Naive B cell (primary cell): ENCODE measurements around the gene CNTNAP5. TPM values are rescaled to one million over a fixed set of nuclear protein-coding genes. Genes with fewer than 3 reads are reported as not detected.

ENCODE experiments used
- ATAC-seq, 2 donors: fragments of 150-1000 bp; cut with Tn5 transposase; 2 replicates each; pipeline ENCODE4 v1.10.0; 2021; ENCODE audit warnings: low read depth in 2 of 2, mild to moderate bottlenecking in 2 of 2, moderate library complexity in 2 of 2
- DNase-seq: peaks from one replicate; pipeline ENCODE4 v3.0.0; 2022
- H3K27ac Mint-ChIP-seq, 6 donors: one replicate each; pipeline ENCODE4 v1.8.0; 2020 to 2022; ENCODE audit warnings: mild to moderate bottlenecking in 6 of 6, mixed read lengths in 6 of 6, moderate library complexity in 5 of 6, inconsistent platforms in 2 of 6
- H3K27me3 Mint-ChIP-seq, 3 donors: one replicate each; pipeline ENCODE4 v1.8.0; 2021 to 2022; ENCODE audit warnings: mixed read lengths in 3 of 3, mild to moderate bottlenecking in 1 of 3
- H3K36me3 Mint-ChIP-seq, 2 donors: one replicate each; pipeline ENCODE4 v1.8.0; 2020 to 2022; ENCODE audit warnings: mixed read lengths in 2 of 2, inconsistent platforms in 1 of 2, mild to moderate bottlenecking in 1 of 2
- H3K4me1 Mint-ChIP-seq, 3 donors: one replicate each; pipeline ENCODE4 v1.8.0; 2020 to 2022; ENCODE audit warnings: mixed read lengths in 3 of 3, inconsistent platforms in 1 of 3, mild to moderate bottlenecking in 1 of 3, moderate library complexity in 1 of 3
- H3K4me3 Mint-ChIP-seq, 8 donors: one replicate each; pipeline ENCODE4 v1.8.0; 2020 to 2022; ENCODE audit warnings: mild to moderate bottlenecking in 8 of 8, mixed read lengths in 8 of 8, moderate library complexity in 8 of 8, inconsistent platforms in 2 of 8
- H3K9me3 Mint-ChIP-seq, 7 donors: one replicate each; pipeline ENCODE4 v1.8.0; 2020 to 2022; ENCODE audit warnings: mixed read lengths in 7 of 7, mild to moderate bottlenecking in 5 of 7, inconsistent platforms in 2 of 7, moderate library complexity in 1 of 7
- polyA plus RNA-seq, 6 donors: library from polyadenylated mRNA; unstranded; fragments of 300-500 nt; fragmentation: Illumina TruSeq; gene quantifications; one replicate each; pipeline ENCODE4 v1.2.3, GENCODE V29; 2021; ENCODE audit warnings: low read depth in 6 of 6

CNTNAP5 gene
- polyA plus RNA-seq, 6 donors from 2014 or later: not detected

- H3K27me3 Mint-ChIP-seq: no peaks in the 10 kb centered on the region
- H3K9me3 Mint-ChIP-seq: peaks cover 0 to 8% (median 4%) of the 10 kb centered on the region in 7 donors
- no peak overlapping the region for H3K27ac Mint-ChIP-seq
- no peaks in the 10 kb centered on the region for H3K4me1 Mint-ChIP-seq
- ATAC-seq (no peak), DNase-seq (no peak)
- no peak overlapping the region for H3K4me3 Mint-ChIP-seq
- no peaks in the 10 kb centered on the region for H3K36me3 Mint-ChIP-seq
Measured at GRCh38 chr2:124269348-124269747, 244.3 kb downstream of the CNTNAP5 start.

- Mint-ChIP-seq H3K4me1 (no peaks in the 10 kb centered on the region), H3K9me3 (peaks cover 0 to 8% (median 2%) of the 10 kb centered on the region in 7 donors), H3K36me3 (no peaks in the 10 kb centered on the region), H3K27ac (no peak overlapping the region), H3K27me3 (no peaks in the 10 kb centered on the region), H3K4me3 (no peak overlapping the region)
- DNase-seq (no peak), ATAC-seq (no peak)
Measured at GRCh38 chr2:124272261-124272841, 247.3 kb downstream of the CNTNAP5 start.

GRCh38 chr2:124281541-124281940, 256.5 kb downstream of the CNTNAP5 start:
- peaks cover 4 to 19% (median 8%) of the 10 kb centered on the region in 7 donors for H3K9me3 Mint-ChIP-seq
- H3K27me3 Mint-ChIP-seq: no peaks in the 10 kb centered on the region
- ATAC-seq (no peak), DNase-seq (no peak)
- no peaks in the 10 kb centered on the region for H3K4me1 Mint-ChIP-seq
- H3K36me3 Mint-ChIP-seq: no peaks in the 10 kb centered on the region
- no peak overlapping the region for H3K27ac Mint-ChIP-seq
- no peak overlapping the region for H3K4me3 Mint-ChIP-seq

GRCh38 chr2:124283096-124283495, 258.0 kb downstream of the CNTNAP5 start:
- no peak for ATAC-seq
- Mint-ChIP-seq H3K4me1 (no peaks in the 10 kb centered on the region), H3K27me3 (no peaks in the 10 kb centered on the region), H3K9me3 (peaks cover 4 to 22% (median 8%) of the 10 kb centered on the region in 7 donors), H3K27ac (no peak overlapping the region), H3K36me3 (no peaks in the 10 kb centered on the region), H3K4me3 (no peak overlapping the region)
- DNase-seq: no peak

- no peaks in the 10 kb centered on the region for H3K4me1 Mint-ChIP-seq
- DNase-seq: no peak
- no peaks in the 10 kb centered on the region for H3K36me3 Mint-ChIP-seq
- no peaks in the 10 kb centered on the region for H3K27me3 Mint-ChIP-seq
- no peak overlapping the region for H3K27ac Mint-ChIP-seq
- H3K9me3 Mint-ChIP-seq: peaks cover 3 to 22% (median 8%) of the 10 kb centered on the region in 7 donors
- no peak overlapping the region for H3K4me3 Mint-ChIP-seq
- ATAC-seq: no peak
Measured at GRCh38 chr2:124286089-124286783, 261.1 kb downstream of the CNTNAP5 start.

GRCh38 chr2:124289060-124289459, 264.0 kb downstream of the CNTNAP5 start:
- ATAC-seq (no peak), DNase-seq (no peak)
- Mint-ChIP-seq H3K36me3 (no peaks in the 10 kb centered on the region), H3K4me1 (no peaks in the 10 kb centered on the region), H3K27ac (no peak overlapping the region), H3K4me3 (no peak overlapping the region), H3K9me3 (peaks cover 2 to 12% (median 3%) of the 10 kb centered on the region in 7 donors), H3K27me3 (no peaks in the 10 kb centered on the region)

GRCh38 chr2:124289615-124290014, 264.5 kb downstream of the CNTNAP5 start:
- DNase-seq: no peak
- Mint-ChIP-seq H3K4me1 (no peaks in the 10 kb centered on the region), H3K27me3 (no peaks in the 10 kb centered on the region), H3K4me3 (no peak overlapping the region), H3K27ac (no peak overlapping the region), H3K36me3 (no peaks in the 10 kb centered on the region), H3K9me3 (peaks cover 1 to 12% (median 3%) of the 10 kb centered on the region in 7 donors)
- no peak for ATAC-seq

GRCh38 chr2:124296470-124296869, 271.4 kb downstream of the CNTNAP5 start:
- peaks cover 1 to 22% (median 5%) of the 10 kb centered on the region in 7 donors for H3K9me3 Mint-ChIP-seq
- no peak for ATAC-seq
- no peak overlapping the region for H3K27ac Mint-ChIP-seq
- DNase-seq: no peak
- no peaks in the 10 kb centered on the region for H3K36me3 Mint-ChIP-seq
- H3K4me3 Mint-ChIP-seq: no peak overlapping the region
- H3K27me3 Mint-ChIP-seq: no peaks in the 10 kb centered on the region
- no peaks in the 10 kb centered on the region for H3K4me1 Mint-ChIP-seq

- no peak for ATAC-seq
- DNase-seq: no peak
- H3K4me3 Mint-ChIP-seq: no peak overlapping the region
- no peaks in the 10 kb centered on the region for H3K27me3 Mint-ChIP-seq
- H3K36me3 Mint-ChIP-seq: no peaks in the 10 kb centered on the region
- peaks cover 4 to 20% (median 14%) of the 10 kb centered on the region in 7 donors for H3K9me3 Mint-ChIP-seq
- H3K27ac Mint-ChIP-seq: no peak overlapping the region
- no peaks in the 10 kb centered on the region for H3K4me1 Mint-ChIP-seq
Measured at GRCh38 chr2:124301915-124302314, 276.8 kb downstream of the CNTNAP5 start.

- no peaks in the 10 kb centered on the region for H3K27me3 Mint-ChIP-seq
- no peaks in the 10 kb centered on the region for H3K4me1 Mint-ChIP-seq
- peaks cover 2 to 17% (median 4%) of the 10 kb centered on the region in 7 donors for H3K9me3 Mint-ChIP-seq
- H3K27ac Mint-ChIP-seq: no peak overlapping the region
- DNase-seq: no peak
- H3K36me3 Mint-ChIP-seq: no peaks in the 10 kb centered on the region
- no peak for ATAC-seq
- H3K4me3 Mint-ChIP-seq: no peak overlapping the region
Measured at GRCh38 chr2:124308319-124309062, 283.4 kb downstream of the CNTNAP5 start.

- Mint-ChIP-seq H3K4me3 (no peak overlapping the region), H3K4me1 (no peaks in the 10 kb centered on the region), H3K27ac (no peak overlapping the region), H3K36me3 (no peaks in the 10 kb centered on the region), H3K9me3 (peaks cover 2 to 17% (median 3%) of the 10 kb centered on the region in 7 donors), H3K27me3 (no peaks in the 10 kb centered on the region)
- no peak for DNase-seq
- ATAC-seq: no peak
Measured at GRCh38 chr2:124309563-124310138, 284.6 kb downstream of the CNTNAP5 start.

- Mint-ChIP-seq H3K9me3 (peaks cover 0 to 17% (median 3%) of the 10 kb centered on the region in 7 donors), H3K4me3 (no peak overlapping the region), H3K36me3 (no peaks in the 10 kb centered on the region), H3K4me1 (no peaks in the 10 kb centered on the region), H3K27me3 (no peaks in the 10 kb centered on the region), H3K27ac (no peak overlapping the region)
- no peak for ATAC-seq
- DNase-seq: no peak
Measured at GRCh38 chr2:124310671-124311070, 285.6 kb downstream of the CNTNAP5 start.

GRCh38 chr2:124314084-124314483, 289.0 kb downstream of the CNTNAP5 start:
- Mint-ChIP-seq H3K4me3 (no peak overlapping the region), H3K27ac (no peak overlapping the region), H3K36me3 (no peaks in the 10 kb centered on the region), H3K27me3 (no peaks in the 10 kb centered on the region), H3K4me1 (no peaks in the 10 kb centered on the region), H3K9me3 (peaks cover 0 to 14% (median 4%) of the 10 kb centered on the region in 7 donors)
- DNase-seq (no peak), ATAC-seq (no peak)
